K562 (cell line): Measurements from ENCODE around the gene BTBD16.

Experiments used
- CTCF ChIP-seq, 3 experiments: IDR thresholded peaks in 2 of 3; conservative IDR thresholded peaks in 1 of 3; 2 replicates each; pipeline ENCODE4 v1.5.1; 2011 to 2012; ENCODE audit warnings: low read length in 3 of 3, mild to moderate bottlenecking in 3 of 3, control low read depth in 2 of 3, improper control_type of control experiment in 1 of 3, inconsistent platforms in 1 of 3, low read depth in 1 of 3, mixed read lengths in 1 of 3, moderate library complexity in 1 of 3; ENCODE audit not compliant: insufficient read depth in 2 of 3
- ESRRA ChIP-seq: fragments of 450-650 bp; IDR thresholded peaks from 2 replicates; pipeline ENCODE4 v1.6.1; 2014; ENCODE audit warnings: low read depth, mild to moderate bottlenecking, moderate library complexity, borderline replicate concordance
- HMGXB4 ChIP-seq: sonication (generic); formaldehyde crosslinking; IDR thresholded peaks from 2 replicates; pipeline ENCODE4 v1.8.1; 2023; ENCODE audit warnings: mild to moderate bottlenecking, missing genetic modification reagents
- PHF21A ChIP-seq: fragments of 450-650 bp; IDR thresholded peaks from 2 replicates; pipeline ENCODE4 v1.6.1; 2017; ENCODE audit warnings: low read depth, borderline replicate concordance
- PKNOX1 ChIP-seq: fragments of 450-650 bp; IDR thresholded peaks from 2 replicates; pipeline ENCODE4 v1.6.1; 2016

- TF ChIP-seq PKNOX1 (no peak), ESRRA (no peak), CTCF (IDR thresholded peaks at IDR 0.05 in 2 of 3, conservative IDR thresholded peaks at IDR 0.05 in 1 of 3; ENCODE audit: insufficient read depth in 2 of 3, low read depth in 1 of 3, low read length in 3 of 3) (no peak), HMGXB4 (no peak), PHF21A (no peak)
Observed at GRCh38 chr10:122349758-122350369, 78.8 kb downstream of the BTBD16 start.
